ENCODE measurements around the gene ATF1. TPM values are rescaled to one million over a fixed set of nuclear protein-coding genes. Genes with fewer than 3 reads are reported as not detected.
"Not testable (repeated sequence)": the region's sequence is repeated elsewhere in the genome, so short reads cannot be mapped to it uniquely, and the experiment has no call there.

The ATF1 gene
- total and polyA plus RNA-seq, 10 of the 15 experiments (the other 5 are each of a cell fraction or from before 2014, with no cell fraction given): 15.4 to 92.0 (median 33.6) TPM

- FAIRE-seq (no peak), DNase-seq (ENCODE audit: low read depth, low spot score) (no peak), ATAC-seq (no peak)
- Histone ChIP-seq H3K36me3 (ENCODE audit: control insufficient read depth in 2 of 2, insufficient read depth in 2 of 2, low read length in 1 of 2) (peaks cover 0 to 5% of the 10 kb centered on the region in 2 experiments), H2AFZ (ENCODE audit: control insufficient read depth, low read depth, low read length) (no peak overlapping the region), H3K4me1 (ENCODE audit: control insufficient read depth, insufficient read depth, low read length) (no peaks in the 10 kb centered on the region), H3K4me3 (no peak overlapping the region), H3K27ac (ENCODE audit: control insufficient read depth, insufficient read depth) (no peak overlapping the region), H3K79me2 (ENCODE audit: control insufficient read depth, insufficient read depth, low read length) (no peaks in the 10 kb centered on the region), H3K27me3 (replicated peaks in 1 of 2; ENCODE audit: control insufficient read depth in 2 of 2, insufficient read depth in 2 of 2, low read length in 1 of 2) (no peaks in the 10 kb centered on the region), H3K9me3 (replicated peaks; ENCODE audit: control insufficient read depth, insufficient read depth, low read length) (no peaks in the 10 kb centered on the region), H3K4me2 (ENCODE audit: control insufficient read depth, insufficient read depth) (no peak overlapping the region), H3K9ac (ENCODE audit: control insufficient read depth, insufficient read depth, low read length) (no peak overlapping the region), H4K20me1 (ENCODE audit: control insufficient read depth, insufficient read depth) (no peaks in the 10 kb centered on the region)
- intact Hi-C loops (cut with micrococcal nuclease; ENCODE audit: unreplicated experiment): loop anchor here (10.0 kb wide), 1 partner anchor 435 kb away; no protein-coding TSS in a partner anchor
- RAD21 ChIA-PET (ENCODE audit: unreplicated experiment): interaction anchor here (1.2 to 2.4 kb wide), 2 partner anchors 166 to 208 kb away, joined by 3 to 13 read pairs; no protein-coding TSS in a partner anchor
- in situ Hi-C loops (cut with MboI): no loop called here
- POLR2A ChIA-PET: no interaction called here
- CTCF ChIA-PET: interaction anchor here (1.1 to 3.2 kb wide), 5 partner anchors 9 to 209 kb away, joined by 3 to 25 read pairs (median 13); partner anchors contain the start of gene SLC11A2
- SMC1A ChIA-PET (ENCODE audit: uncharacterized antibody, unreplicated experiment): interaction anchor here (1.2 to 3.9 kb wide), 2 partner anchors 55 to 166 kb away, joined by 3 to 26 read pairs; no protein-coding TSS in a partner anchor
- TF ChIP-seq NFYB (IDR thresholded peaks at IDR 0.05; ENCODE audit: insufficient read depth, low read depth, low read length) (no peak), MLLT1 (IDR thresholded peaks at IDR 0.05) (no peak), HDAC6 (IDR thresholded peaks at IDR 0.05; ENCODE audit: unreplicated experiment) (no peak)
- BruUV-seq (replicated peaks): no TSS peak
These were observed 56.3 kb downstream of the ATF1 start for GRCh38 chr12:50820177-50820576.

DNA sequence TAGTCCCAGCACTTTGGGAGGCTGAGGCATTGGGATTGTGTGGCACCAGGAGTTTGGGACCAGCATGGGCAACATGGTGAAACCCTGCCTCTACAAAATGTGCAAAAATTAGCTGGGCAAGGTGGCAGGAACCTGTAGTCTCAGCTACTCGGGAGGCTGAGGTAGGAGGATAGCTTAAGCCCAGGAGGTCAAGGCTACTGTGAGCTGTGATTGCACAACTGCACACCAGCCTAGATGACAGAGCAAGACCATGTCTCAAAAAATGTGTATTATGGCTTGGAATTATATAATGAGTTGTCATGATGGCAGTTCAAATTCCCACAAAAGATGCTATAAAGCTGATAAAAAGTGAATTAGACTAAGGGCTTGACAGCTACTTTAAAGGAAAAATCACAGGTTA is 58.2 kb downstream of the ATF1 start:
- Histone ChIP-seq H3K4me3 (no peak overlapping the region), H3K27me3 (replicated peaks in 1 of 2; ENCODE audit: control insufficient read depth in 2 of 2, insufficient read depth in 2 of 2, low read length in 1 of 2) (no peaks in the 10 kb centered on the region), H4K20me1 (ENCODE audit: control insufficient read depth, insufficient read depth) (no peaks in the 10 kb centered on the region), H2AFZ (ENCODE audit: control insufficient read depth, low read depth, low read length) (no peak overlapping the region), H3K27ac (ENCODE audit: control insufficient read depth, insufficient read depth) (no peak overlapping the region), H3K36me3 (ENCODE audit: control insufficient read depth in 2 of 2, insufficient read depth in 2 of 2, low read length in 1 of 2) (no peaks in the 10 kb centered on the region), H3K9ac (ENCODE audit: control insufficient read depth, insufficient read depth, low read length) (no peak overlapping the region), H3K4me2 (ENCODE audit: control insufficient read depth, insufficient read depth) (no peak overlapping the region), H3K4me1 (ENCODE audit: control insufficient read depth, insufficient read depth, low read length) (no peaks in the 10 kb centered on the region), H3K9me3 (replicated peaks; ENCODE audit: control insufficient read depth, insufficient read depth, low read length) (no peaks in the 10 kb centered on the region), H3K79me2 (ENCODE audit: control insufficient read depth, insufficient read depth, low read length) (no peaks in the 10 kb centered on the region)
- ChIA-PET POLR2A (interaction anchor here (0.9 kb wide), 1 partner anchor 57 kb away, joined by 3 read pairs; no protein-coding TSS in a partner anchor), RAD21 (ENCODE audit: unreplicated experiment) (interaction anchor here (0.6 to 2.4 kb wide), 6 partner anchors 57 to 519 kb away, joined by 3 to 13 read pairs (median 4); partner anchors contain the start of gene SLC11A2), SMC1A (ENCODE audit: uncharacterized antibody, unreplicated experiment) (interaction anchor here (0.9 to 3.9 kb wide), 6 partner anchors 57 to 519 kb away, joined by 3 to 26 read pairs (median 3); no protein-coding TSS in a partner anchor), CTCF (interaction anchor here (0.6 to 3.2 kb wide), 9 partner anchors 56 to 1156 kb away, joined by 3 to 25 read pairs (median 5); no protein-coding TSS in a partner anchor)
- ATAC-seq: no peak
- TF ChIP-seq POU2F2 (IDR thresholded peaks at IDR 0.05; ENCODE audit: borderline replicate concordance, low read depth, low read length) (no peak), CHD2 (IDR thresholded peaks at IDR 0.05; ENCODE audit: borderline replicate concordance, low read depth, low read length) (no peak), ZNF24 (IDR thresholded peaks at IDR 0.05) (no peak), ATF7 (IDR thresholded peaks at IDR 0.05; ENCODE audit: low read depth) (no peak)
- in situ Hi-C loops (cut with MboI): no loop called here
- no TSS peak for BruUV-seq (replicated peaks)
- DNase-seq (ENCODE audit: low read depth, low spot score): no peak
- no peak for FAIRE-seq
- intact Hi-C loops (cut with micrococcal nuclease; ENCODE audit: unreplicated experiment): loop anchor here (10.0 kb wide), 1 partner anchor 433 kb away; no protein-coding TSS in a partner anchor
- 100% methylated on average over 1 of the region's 1 CpG for WGBS (ENCODE audit: insufficient coverage, insufficient replicate concordance, low lambda C conversion rate, missing lambda C conversion rate)

DNA sequence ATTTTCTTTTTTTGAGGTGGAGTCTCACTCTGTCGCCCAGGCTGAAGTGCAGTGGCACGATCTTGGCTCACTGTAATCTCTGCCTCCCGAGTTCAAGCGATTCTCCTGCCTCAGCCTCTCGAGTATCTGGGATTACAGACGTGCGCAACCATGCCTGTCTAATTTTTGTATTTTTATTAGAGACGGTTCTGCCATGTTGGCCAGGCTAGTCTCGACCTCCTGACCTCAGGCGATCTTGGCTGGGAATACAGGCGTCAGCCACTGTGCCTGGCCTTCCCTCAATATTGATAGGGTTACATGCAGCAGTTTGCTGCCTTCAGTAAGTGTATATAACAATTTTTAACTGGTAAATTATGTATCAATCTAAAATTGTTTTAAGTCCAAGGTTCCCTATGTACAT is 59.8 kb downstream of the ATF1 start:
- H3K79me2 ChIP-seq (ENCODE audit: control insufficient read depth, insufficient read depth, low read length); H3K36me3 ChIP-seq (ENCODE audit: control insufficient read depth in 2 of 2, insufficient read depth in 2 of 2, low read length in 1 of 2); FAIRE-seq; H3K27ac ChIP-seq (ENCODE audit: control insufficient read depth, insufficient read depth); H2AFZ ChIP-seq (ENCODE audit: control insufficient read depth, low read depth, low read length); H3K27me3 ChIP-seq (replicated peaks in 1 of 2; ENCODE audit: control insufficient read depth in 2 of 2, insufficient read depth in 2 of 2, low read length in 1 of 2); SMC1A ChIA-PET (ENCODE audit: uncharacterized antibody, unreplicated experiment); ATAC-seq; H3K4me2 ChIP-seq (ENCODE audit: control insufficient read depth, insufficient read depth); BruUV-seq (replicated peaks); H3K9me3 ChIP-seq (replicated peaks; ENCODE audit: control insufficient read depth, insufficient read depth, low read length); H3K4me3 ChIP-seq; in situ Hi-C loops (cut with MboI); H4K20me1 ChIP-seq (ENCODE audit: control insufficient read depth, insufficient read depth); H3K9ac ChIP-seq (ENCODE audit: control insufficient read depth, insufficient read depth, low read length); H3K4me1 ChIP-seq (ENCODE audit: control insufficient read depth, insufficient read depth, low read length); DNase-seq (ENCODE audit: low read depth, low spot score); POLR2A ChIA-PET: not testable (repeated sequence)
- intact Hi-C loops (cut with micrococcal nuclease; ENCODE audit: unreplicated experiment): loop anchor here (2.0 to 10.0 kb wide), 2 partner anchors 163 to 431 kb away; no protein-coding TSS in a partner anchor
- ChIA-PET RAD21 (ENCODE audit: unreplicated experiment) (interaction anchor here (5.7 kb wide), 1 partner anchor 163 kb away, joined by 114 read pairs; no protein-coding TSS in a partner anchor), CTCF (interaction anchor here (1.3 to 5.6 kb wide), 3 partner anchors 163 to 517 kb away, joined by 3 to 149 read pairs (median 40); no protein-coding TSS in a partner anchor)
- WGBS (ENCODE audit: insufficient coverage, insufficient replicate concordance, low lambda C conversion rate, missing lambda C conversion rate): 98% methylated on average over 11 of the region's 11 CpGs

Data from GM12878 (cell line).